HEK293T (cell line): ENCODE results near the gene ACKR1.

ENCODE experiments used
- CTCF ChIA-PET: fragments of 350-600 bp; formaldehyde crosslinking; extraction: SDS; loops from one replicate; lab custom pipeline; 2021; ENCODE audit warnings: antibody characterized with exemption, inconsistent platforms; lab: Yijun Ruan, JAX
- POLR2A ChIA-PET: fragments of 350-600 bp; formaldehyde crosslinking; extraction: SDS; loops from one replicate; lab custom pipeline; 2020; ENCODE audit warnings: antibody characterized with exemption, inconsistent platforms; lab: Yijun Ruan, JAX
- DNase-seq: peaks from one replicate; pipeline ENCODE4 v3.0.0; 2012; ENCODE audit warnings: mixed read lengths; ENCODE audit errors: extremely low spot score
- ARNT ChIP-seq: fragments of 450-650 bp; IDR thresholded peaks from 2 replicates; pipeline ENCODE4 v1.6.1; 2017; ENCODE audit warnings: mild to moderate bottlenecking
- BHLHE40 ChIP-seq: fragments of 450-650 bp; IDR thresholded peaks from 2 replicates; pipeline ENCODE4 v1.6.1; 2016; ENCODE audit warnings: mild to moderate bottlenecking, moderate library complexity, borderline replicate concordance
- CTBP1 ChIP-seq: fragments of 450-650 bp; IDR thresholded peaks from 2 replicates; pipeline ENCODE4 v1.6.1; 2016; ENCODE audit warnings: borderline replicate concordance
- ELF4 ChIP-seq: fragments of 450-650 bp; IDR thresholded peaks from 2 replicates; pipeline ENCODE4 v1.6.1; 2017; ENCODE audit warnings: antibody characterized with exemption
- FOXA1 ChIP-seq: fragments of 450-650 bp; IDR thresholded peaks from 2 replicates; pipeline ENCODE4 v1.6.1; 2016; ENCODE audit warnings: mild to moderate bottlenecking
- FOXK2 ChIP-seq: fragments of 450-650 bp; IDR thresholded peaks from 2 replicates; pipeline ENCODE4 v1.6.1; 2016; ENCODE audit warnings: mild to moderate bottlenecking
- FOXM1 ChIP-seq: fragments of 450-650 bp; IDR thresholded peaks from 2 replicates; pipeline ENCODE4 v1.6.1; 2017; ENCODE audit warnings: mild to moderate bottlenecking, borderline replicate concordance
- HDGF ChIP-seq: fragments of 450-650 bp; IDR thresholded peaks from 2 replicates; pipeline ENCODE4 v1.6.1; 2017; ENCODE audit warnings: antibody characterized with exemption, borderline replicate concordance
- L3MBTL2 ChIP-seq: fragments of 450-650 bp; conservative IDR thresholded peaks from 2 replicates; pipeline ENCODE4 v1.6.1; 2016; ENCODE audit warnings: mild to moderate bottlenecking
- LEF1 ChIP-seq: fragments of 450-650 bp; IDR thresholded peaks from 2 replicates; pipeline ENCODE4 v1.6.1; 2017; ENCODE audit warnings: mild to moderate bottlenecking, borderline replicate concordance
- NFRKB ChIP-seq: fragments of 450-650 bp; IDR thresholded peaks from 2 replicates; pipeline ENCODE4 v1.6.1; 2016; ENCODE audit warnings: mild to moderate bottlenecking, moderate library complexity
- PKNOX1 ChIP-seq: fragments of 450-650 bp; IDR thresholded peaks from 2 replicates; pipeline ENCODE4 v1.6.1; 2016
- SP1 ChIP-seq: fragments of 450-650 bp; IDR thresholded peaks from 2 replicates; pipeline ENCODE4 v1.6.1; 2017
- SUZ12 ChIP-seq: fragments of 450-650 bp; IDR thresholded peaks from 2 replicates; pipeline ENCODE4 v1.6.1; 2016; ENCODE audit warnings: mild to moderate bottlenecking
- TARDBP ChIP-seq: fragments of 450-650 bp; IDR thresholded peaks from 2 replicates; pipeline ENCODE4 v1.6.1; 2016
- ZNF384 ChIP-seq: fragments of 450-650 bp; IDR thresholded peaks from 2 replicates; pipeline ENCODE4 v1.6.1; 2016

The ACKR1 gene

DNA sequence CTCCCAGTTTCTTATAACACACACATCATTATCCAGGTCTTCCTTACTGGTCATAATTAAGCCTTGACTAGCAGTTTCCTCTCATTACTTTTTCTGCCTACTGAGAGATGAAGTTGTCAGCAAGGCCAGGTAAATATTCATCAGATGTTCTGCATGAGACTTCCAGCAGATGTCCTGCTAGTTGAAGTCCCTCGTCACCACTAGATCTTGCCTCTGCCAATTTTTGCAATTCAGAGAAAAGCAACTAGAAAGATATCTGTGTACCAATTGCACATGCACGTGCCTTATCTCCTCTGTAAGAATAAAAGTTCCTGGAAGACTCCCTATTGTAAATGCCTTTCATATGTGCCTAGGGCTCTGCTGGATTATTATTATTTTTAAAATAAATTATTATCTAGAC is 18.3 kb downstream of the ACKR1 start:
- DNase-seq: no peak
- TF ChIP-seq CTBP1 (no peak), FOXK2 (no peak), ELF4 (no peak), LEF1 (no peak), FOXA1 (no peak), HDGF (no peak), SP1 (no peak), SUZ12 (no peak), PKNOX1 (no peak), NFRKB (no peak), FOXM1 (no peak), L3MBTL2 (no peak), BHLHE40 (no peak), TARDBP (no peak)
- CTCF ChIA-PET: no interaction called here
- POLR2A ChIA-PET: no interaction called here

- ChIA-PET CTCF (interaction anchor here (1.3 kb wide), 1 partner anchor 14 kb away, joined by 4 read pairs; no protein-coding TSS in a partner anchor), POLR2A (no interaction called here)
- DNase-seq: no peak
- TF ChIP-seq ZNF384: no peak
- TF ChIP-seq ARNT: no peak
- no peak for TF ChIP-seq PKNOX1
- TF ChIP-seq FOXM1: no peak
- no peak for TF ChIP-seq HDGF
- TF ChIP-seq FOXK2: no peak
- TF ChIP-seq ELF4: no peak
- no peak for TF ChIP-seq CTBP1
- TF ChIP-seq NFRKB: no peak
- TF ChIP-seq SUZ12: no peak
- TF ChIP-seq LEF1: no peak
- TF ChIP-seq TARDBP: no peak
- no peak for TF ChIP-seq SP1
- no peak for TF ChIP-seq FOXA1
Measured at GRCh38 chr1:159228554-159228953, 23.9 kb downstream of the ACKR1 start.

GRCh38 chr1:159229260-159229885 is 24.7 kb downstream of the ACKR1 start:
- POLR2A ChIA-PET: no interaction called here
- TF ChIP-seq ELF4 (no peak), BHLHE40 (no peak), SUZ12 (no peak), SP1 (no peak), LEF1 (no peak), HDGF (no peak), FOXM1 (no peak), FOXK2 (no peak), CTBP1 (no peak), FOXA1 (no peak), L3MBTL2 (no peak), TARDBP (no peak), NFRKB (no peak)
- no peak for DNase-seq
- CTCF ChIA-PET: interaction anchor here (1.3 kb wide), 1 partner anchor 15 kb away, joined by 4 read pairs; no protein-coding TSS in a partner anchor

GRCh38 chr1:159229896-159230295 is 25.2 kb downstream of the ACKR1 start:
- TF ChIP-seq ELF4 (no peak), NFRKB (no peak), SUZ12 (no peak), SP1 (no peak), FOXM1 (no peak)
- DNase-seq: no peak
- POLR2A ChIA-PET: no interaction called here

GRCh38 chr1:159239551-159240220 is 35.0 kb downstream of the ACKR1 start:
- no peak for DNase-seq
- CTCF ChIA-PET: no interaction called here

More at GRCh38 chr1:159229896-159230295, 25.2 kb downstream of the ACKR1 start:
- CTCF ChIA-PET: no interaction called here

More at GRCh38 chr1:159239551-159240220, 35.0 kb downstream of the ACKR1 start:
- POLR2A ChIA-PET: no interaction called here
- TF ChIP-seq HDGF: no peak
- no peak for TF ChIP-seq FOXA1
- no peak for TF ChIP-seq ELF4
- TF ChIP-seq L3MBTL2: no peak
- no peak for TF ChIP-seq SP1
- TF ChIP-seq ARNT: no peak
- no peak for TF ChIP-seq TARDBP
- no peak for TF ChIP-seq FOXK2
- TF ChIP-seq FOXM1: no peak
- no peak for TF ChIP-seq LEF1
- TF ChIP-seq PKNOX1: no peak
